Fibroblast of skin of abdomen (primary cell): Measurements from ENCODE around the gene CTNND2.
"Not testable (repeated sequence)": the region's sequence is repeated elsewhere in the genome, so short reads cannot be mapped to it uniquely, and the experiment has no call there.

ENCODE experiments used
- DNase-seq: peaks from one replicate; pipeline ENCODE4 v3.0.0-alpha.2; 2013

Gene CTNND2

GRCh38 chr5:11869203-11869602, 35.0 kb downstream of the CTNND2 start:
- no peak for DNase-seq

GRCh38 chr5:11863911-11864310, 40.3 kb downstream of the CTNND2 start:
- DNase-seq, result no peak

GRCh38 chr5:11857391-11857790, 46.9 kb downstream of the CTNND2 start:
- no peak for DNase-seq

- no peak for DNase-seq
Observed at GRCh38 chr5:11854936-11855335, 49.3 kb downstream of the CTNND2 start.

- DNase-seq, result no peak
Observed at GRCh38 chr5:11853796-11854195, 50.5 kb downstream of the CTNND2 start.

GRCh38 chr5:11853140-11853539, 51.1 kb downstream of the CTNND2 start:
- no peak for DNase-seq

- no peak for DNase-seq
Observed at GRCh38 chr5:11852717-11853087, 51.5 kb downstream of the CTNND2 start.

- DNase-seq, result no peak
Observed at GRCh38 chr5:11851965-11852716, 52.1 kb downstream of the CTNND2 start.

- DNase-seq, result no peak
Observed at GRCh38 chr5:11851416-11851815, 52.8 kb downstream of the CTNND2 start.

- not testable (repeated sequence) for DNase-seq
Observed at GRCh38 chr5:11828566-11828965, 75.7 kb downstream of the CTNND2 start.

- no peak for DNase-seq
Observed at GRCh38 chr5:11822598-11822997, 81.6 kb downstream of the CTNND2 start.

- no peak for DNase-seq
Observed at GRCh38 chr5:11815916-11816315, 88.3 kb downstream of the CTNND2 start.

- DNase-seq, result no peak
Observed at GRCh38 chr5:11815481-11815880, 88.8 kb downstream of the CTNND2 start.

GRCh38 chr5:11814373-11814772, 89.9 kb downstream of the CTNND2 start:
- DNase-seq, result no peak

GRCh38 chr5:11809407-11809806, 94.8 kb downstream of the CTNND2 start:
- DNase-seq, result no peak

- no peak for DNase-seq
Observed at GRCh38 chr5:11803436-11803835, 100.8 kb downstream of the CTNND2 start.

- DNase-seq, result no peak
Observed at GRCh38 chr5:11801061-11801460, 103.2 kb downstream of the CTNND2 start.

GRCh38 chr5:11797132-11797531, 107.1 kb downstream of the CTNND2 start:
- no peak for DNase-seq

GRCh38 chr5:11793396-11793795, 110.8 kb downstream of the CTNND2 start:
- DNase-seq, result no peak

GRCh38 chr5:11792621-11793020, 111.6 kb downstream of the CTNND2 start:
- no peak for DNase-seq

- DNase-seq, result no peak
Observed at GRCh38 chr5:11791792-11792191, 112.5 kb downstream of the CTNND2 start.

GRCh38 chr5:11790201-11790600, 114.0 kb downstream of the CTNND2 start:
- DNase-seq, result no peak

GRCh38 chr5:11785771-11786352, 118.4 kb downstream of the CTNND2 start:
- no peak for DNase-seq

GRCh38 chr5:11780641-11781345, 123.5 kb downstream of the CTNND2 start:
- no peak for DNase-seq
